Adipocyte (in vitro differentiated cells): ENCODE measurements around the gene TCF15.

Source experiments
- DNase-seq: peaks from one replicate; pipeline ENCODE4 v3.0.0-alpha.2; 2015; ENCODE audit warnings: low read depth
- H3K27me3 ChIP-seq: replicated peaks from 2 replicates; pipeline ENCODE4 v1.7.0; 2013; ENCODE audit warnings: mild to moderate bottlenecking, low read length, moderate library complexity; ENCODE audit not compliant: control insufficient read depth, insufficient read depth
- H3K36me3 ChIP-seq: 2 replicates; pipeline ENCODE4 v1.7.0; 2013; ENCODE audit warnings: low read length, mild to moderate bottlenecking, moderate library complexity; ENCODE audit not compliant: control insufficient read depth, insufficient read depth, severe bottlenecking
- H3K4me1 ChIP-seq: 2 replicates; pipeline ENCODE4 v1.7.0; 2013; ENCODE audit warnings: mild to moderate bottlenecking, low read length, moderate library complexity; ENCODE audit not compliant: control insufficient read depth, insufficient read depth
- H3K4me3 ChIP-seq: 2 replicates; pipeline ENCODE4 v1.7.0; 2013; ENCODE audit warnings: mild to moderate bottlenecking, low read length, moderate library complexity
- H3K9ac ChIP-seq: 2 replicates; pipeline ENCODE4 v1.7.0; 2013; ENCODE audit warnings: mild to moderate bottlenecking, low read length, moderate library complexity
- H3K9me3 ChIP-seq: 2 replicates; pipeline ENCODE4 v1.7.0; 2013; ENCODE audit warnings: mild to moderate bottlenecking, low read length, moderate library complexity; ENCODE audit not compliant: control insufficient read depth

The TCF15 gene

GRCh38 chr20:640674-641515, 30.8 kb upstream of the TCF15 start:
- Histone ChIP-seq H3K4me1 (peaks cover 4% of the 10 kb centered on the region), H3K9ac (no peak overlapping the region), H3K27me3 (peaks cover 6% of the 10 kb centered on the region), H3K4me3 (no peak overlapping the region), H3K36me3 (no peaks in the 10 kb centered on the region), H3K9me3 (no peaks in the 10 kb centered on the region)
- no peak for DNase-seq

GRCh38 chr20:638579-638978, 28.5 kb upstream of the TCF15 start:
- no peaks in the 10 kb centered on the region for H3K9me3 ChIP-seq
- no peaks in the 10 kb centered on the region for H3K36me3 ChIP-seq
- no peak for DNase-seq
- no peak overlapping the region for H3K4me3 ChIP-seq
- H3K9ac ChIP-seq, result no peak overlapping the region
- H3K27me3 ChIP-seq, result peaks cover 26% of the 10 kb centered on the region
- no peaks in the 10 kb centered on the region for H3K4me1 ChIP-seq

GRCh38 chr20:637559-637958, 27.4 kb upstream of the TCF15 start:
- H3K9me3 ChIP-seq, result no peaks in the 10 kb centered on the region
- DNase-seq, result no peak
- no peak overlapping the region for H3K9ac ChIP-seq
- H3K36me3 ChIP-seq, result no peaks in the 10 kb centered on the region
- H3K27me3 ChIP-seq, result peaks cover 32% of the 10 kb centered on the region
- no peaks in the 10 kb centered on the region for H3K4me1 ChIP-seq
- no peak overlapping the region for H3K4me3 ChIP-seq

GRCh38 chr20:635893-636338, 25.8 kb upstream of the TCF15 start:
- DNase-seq, result no peak
- no peaks in the 10 kb centered on the region for H3K36me3 ChIP-seq
- H3K4me1 ChIP-seq, result no peaks in the 10 kb centered on the region
- no peak overlapping the region for H3K9ac ChIP-seq
- no peak overlapping the region for H3K4me3 ChIP-seq
- no peaks in the 10 kb centered on the region for H3K9me3 ChIP-seq
- H3K27me3 ChIP-seq, result peaks cover 37% of the 10 kb centered on the region

GRCh38 chr20:635028-635892, 25.2 kb upstream of the TCF15 start:
- Histone ChIP-seq H3K4me1 (no peaks in the 10 kb centered on the region), H3K27me3 (peaks cover 40% of the 10 kb centered on the region), H3K9me3 (no peaks in the 10 kb centered on the region), H3K9ac (no peak overlapping the region), H3K36me3 (no peaks in the 10 kb centered on the region), H3K4me3 (no peak overlapping the region)
- no peak for DNase-seq

GRCh38 chr20:634148-634925, 24.2 kb upstream of the TCF15 start:
- Histone ChIP-seq H3K9ac (no peak overlapping the region), H3K27me3 (peaks cover 48% of the 10 kb centered on the region), H3K4me1 (no peaks in the 10 kb centered on the region), H3K9me3 (no peaks in the 10 kb centered on the region), H3K4me3 (no peak overlapping the region), H3K36me3 (no peaks in the 10 kb centered on the region)
- no peak for DNase-seq

- Histone ChIP-seq H3K9ac (no peak overlapping the region), H3K4me3 (no peak overlapping the region), H3K27me3 (peaks cover 64% of the 10 kb centered on the region), H3K4me1 (no peaks in the 10 kb centered on the region), H3K36me3 (no peaks in the 10 kb centered on the region), H3K9me3 (no peaks in the 10 kb centered on the region)
- DNase-seq, result peak; percentile 38
Observed at GRCh38 chr20:631101-631500, 21.0 kb upstream of the TCF15 start.

- DNase-seq, result no peak
- H3K9me3 ChIP-seq, result peaks cover 9% of the 10 kb centered on the region
- H3K4me1 ChIP-seq, result no peaks in the 10 kb centered on the region
- H3K4me3 ChIP-seq, result no peak overlapping the region
- no peak overlapping the region for H3K9ac ChIP-seq
- peaks cover 66% of the 10 kb centered on the region for H3K27me3 ChIP-seq
- H3K36me3 ChIP-seq, result no peaks in the 10 kb centered on the region
Observed at GRCh38 chr20:626579-626978, 16.5 kb upstream of the TCF15 start.

GRCh38 chr20:625360-625932, 15.3 kb upstream of the TCF15 start:
- H3K4me1 ChIP-seq, result no peaks in the 10 kb centered on the region
- no peak overlapping the region for H3K4me3 ChIP-seq
- H3K9me3 ChIP-seq, result peaks cover 9% of the 10 kb centered on the region
- no peaks in the 10 kb centered on the region for H3K36me3 ChIP-seq
- no peak overlapping the region for H3K9ac ChIP-seq
- peaks cover 61% of the 10 kb centered on the region for H3K27me3 ChIP-seq
- no peak for DNase-seq

- no peak for DNase-seq
- H3K36me3 ChIP-seq, result no peaks in the 10 kb centered on the region
- no peaks in the 10 kb centered on the region for H3K4me1 ChIP-seq
- H3K27me3 ChIP-seq, result peaks cover 47% of the 10 kb centered on the region
- no peak overlapping the region for H3K4me3 ChIP-seq
- peaks cover 10% of the 10 kb centered on the region for H3K9me3 ChIP-seq
- no peak overlapping the region for H3K9ac ChIP-seq
Observed at GRCh38 chr20:623704-624103, 13.6 kb upstream of the TCF15 start.
